PC-3 (cell line): ENCODE measurements around the gene SLC4A5. TPM values are rescaled to one million over a fixed set of nuclear protein-coding genes. Genes with fewer than 3 reads are reported as not detected.

ENCODE experiments used
- ATAC-seq: fragments of 200-7000 bp; cut with Tn5 transposase; 2 replicates; pipeline ENCODE4 v1.9.1; 2020; ENCODE audit warnings: mild to moderate bottlenecking, moderate library complexity
- BruUV-seq: library from RNA; stranded (reverse); fragments of 400-500 nt; replicated peaks from 2 replicates; lab custom pipeline; 2021; lab: Mats Ljungman, UMichigan
- CTCF ChIA-PET: fragments of 300-600 bp; sonication (Branson Sonifier 250); formaldehyde crosslinking; loops from one replicate; lab custom pipeline; 2022; ENCODE audit warnings: antibody characterized with exemption; lab: Charles Lee
- POLR2A ChIA-PET: fragments of 300-600 bp; sonication (Branson Sonifier 250); formaldehyde crosslinking; loops from one replicate; lab custom pipeline; 2022; ENCODE audit warnings: antibody characterized with exemption; ENCODE audit not compliant: unreplicated experiment; lab: Charles Lee
- DNase-seq: peaks from one replicate; pipeline ENCODE4 v3.0.0-alpha.2; 2015
- H2AFZ ChIP-seq: fragments of 300-600 bp; sonication (generic); 2 replicates; pipeline ENCODE4 v1.6.0; 2016; ENCODE audit warnings: antibody characterized with exemption, low read length
- H3F3A ChIP-seq: fragments of 300-600 bp; sonication (generic); one replicate; pipeline ENCODE4 v1.6.0; 2017; ENCODE audit warnings: antibody characterized with exemption, low read length, control low read depth, mild to moderate bottlenecking; ENCODE audit not compliant: unreplicated experiment
- H3K27ac ChIP-seq: fragments of 300-600 bp; sonication (generic); 2 replicates; pipeline ENCODE4 v1.5.1; 2016; ENCODE audit warnings: mild to moderate bottlenecking, low read length
- H3K27me3 ChIP-seq: fragments of 300-600 bp; sonication (generic); 2 replicates; pipeline ENCODE4 v1.6.1; 2016; ENCODE audit warnings: low read length, mixed read lengths
- H3K36me3 ChIP-seq: fragments of 300-600 bp; sonication (generic); 2 replicates; pipeline ENCODE4 v1.6.1; 2016; ENCODE audit warnings: low read depth, mixed run types, low read length, mixed read lengths
- H3K4me1 ChIP-seq: fragments of 300-600 bp; sonication (generic); 2 replicates; pipeline ENCODE4 v1.5.1; 2016; ENCODE audit warnings: low read length; ENCODE audit not compliant: insufficient read depth
- H3K4me2 ChIP-seq: fragments of 300-600 bp; sonication (generic); 2 replicates; pipeline ENCODE4 v1.6.0; 2016; ENCODE audit warnings: low read length
- H3K4me3 ChIP-seq: fragments of 300-600 bp; sonication (generic); 2 replicates; pipeline ENCODE4 v1.5.1; 2016; ENCODE audit warnings: mild to moderate bottlenecking, low read length, mixed read lengths
- H3K79me2 ChIP-seq: fragments of 300-600 bp; sonication (generic); 2 replicates; pipeline ENCODE4 v1.6.1; 2017; ENCODE audit warnings: low read length, mixed read lengths
- H3K9ac ChIP-seq: fragments of 300-600 bp; sonication (generic); 2 replicates; pipeline ENCODE4 v1.6.0; 2016; ENCODE audit warnings: mild to moderate bottlenecking, low read length
- H3K9me2 ChIP-seq: fragments of 300-600 bp; sonication (generic); replicated peaks from 2 replicates; pipeline ENCODE4 v1.6.1; 2016; ENCODE audit warnings: mixed run types, low read length, mixed read lengths
- H3K9me3 ChIP-seq: fragments of 300-600 bp; sonication (generic); 2 replicates; pipeline ENCODE4 v1.6.1; 2016; ENCODE audit warnings: low read length, mixed read lengths
- H4K20me1 ChIP-seq: fragments of 300-600 bp; sonication (generic); 2 replicates; pipeline ENCODE4 v1.6.1; 2016; ENCODE audit warnings: low read length, mixed read lengths
- CTCF ChIP-seq: fragments of 300-600 bp; sonication (generic); conservative IDR thresholded peaks from 2 replicates; pipeline ENCODE4 v1.5.1; 2017; ENCODE audit warnings: antibody characterized with exemption, low read depth, mild to moderate bottlenecking, low read length
- EZH2 ChIP-seq: fragments of 300-600 bp; sonication (generic); IDR thresholded peaks from one replicate; pipeline ENCODE4 v1.6.1; 2017; ENCODE audit warnings: antibody characterized with exemption, mild to moderate bottlenecking, low read length; ENCODE audit not compliant: unreplicated experiment
- EZH2phosphoT487 ChIP-seq: fragments of 300-600 bp; sonication (generic); IDR thresholded peaks from 2 replicates; pipeline ENCODE4 v1.6.1; 2018; ENCODE audit warnings: mild to moderate bottlenecking, antibody characterized with exemption, low read length, borderline replicate concordance
- intact Hi-C: fragments of 100-400 bp; cut with micrococcal nuclease; formaldehyde crosslinking; loops from 2 replicates; pipeline ENCODE4 v1.9.0; 2023
- total RNA-seq: library from RNA; depleted of rRNA; stranded (reverse); fragments of >200 nt; gene quantifications from 2 replicates; pipeline ENCODE4 v1.2.3, GENCODE V29; 2014

The SLC4A5 gene
- total RNA-seq, 1 experiment from 2014 or later: 2.4 TPM

DNA sequence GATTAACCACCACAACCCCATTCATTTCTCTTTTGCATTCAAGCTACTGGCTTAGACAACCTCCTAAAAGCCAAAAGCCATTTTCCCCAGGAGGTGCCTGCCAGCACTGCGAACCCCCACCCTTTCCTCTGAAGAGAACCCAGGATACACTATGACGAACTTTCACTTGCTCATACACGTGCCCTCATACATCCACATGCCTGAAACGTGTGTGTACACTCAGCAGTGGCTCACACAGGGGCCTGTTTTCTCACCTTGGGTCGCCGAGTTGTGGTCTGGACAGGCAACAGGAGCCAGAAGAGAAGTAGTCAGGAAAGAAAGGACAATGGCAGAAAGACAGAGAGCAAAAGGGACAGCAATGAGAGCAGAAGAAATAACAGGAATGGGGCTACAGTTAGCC lies 29.5 kb upstream of the SLC4A5 start:
- no peak overlapping the region for H3K4me3 ChIP-seq
- H3K9ac ChIP-seq: no peak overlapping the region
- H3K9me2 ChIP-seq: no peaks in the 10 kb centered on the region
- H3K4me1 ChIP-seq: no peaks in the 10 kb centered on the region
- no peaks in the 10 kb centered on the region for H3K79me2 ChIP-seq
- H3K9me3 ChIP-seq: no peaks in the 10 kb centered on the region
- no peaks in the 10 kb centered on the region for H4K20me1 ChIP-seq
- no peak overlapping the region for H2AFZ ChIP-seq
- intact Hi-C loops: no loop called here
- ATAC-seq (no peak), DNase-seq (no peak)
- no TSS peak for BruUV-seq
- H3K4me2 ChIP-seq: no peak overlapping the region
- ChIA-PET POLR2A (interaction anchor here (0.6 kb wide), 1 partner anchor 53 kb away, joined by 5 read pairs; no protein-coding TSS in a partner anchor), CTCF (no interaction called here)
- H3K27me3 ChIP-seq: no peaks in the 10 kb centered on the region
- no peaks in the 10 kb centered on the region for H3F3A ChIP-seq
- H3K27ac ChIP-seq: no peak overlapping the region
- peaks cover 17% of the 10 kb centered on the region for H3K36me3 ChIP-seq
- TF ChIP-seq CTCF: no peak
- TF ChIP-seq EZH2: no peak
- TF ChIP-seq EZH2phosphoT487: no peak

DNA sequence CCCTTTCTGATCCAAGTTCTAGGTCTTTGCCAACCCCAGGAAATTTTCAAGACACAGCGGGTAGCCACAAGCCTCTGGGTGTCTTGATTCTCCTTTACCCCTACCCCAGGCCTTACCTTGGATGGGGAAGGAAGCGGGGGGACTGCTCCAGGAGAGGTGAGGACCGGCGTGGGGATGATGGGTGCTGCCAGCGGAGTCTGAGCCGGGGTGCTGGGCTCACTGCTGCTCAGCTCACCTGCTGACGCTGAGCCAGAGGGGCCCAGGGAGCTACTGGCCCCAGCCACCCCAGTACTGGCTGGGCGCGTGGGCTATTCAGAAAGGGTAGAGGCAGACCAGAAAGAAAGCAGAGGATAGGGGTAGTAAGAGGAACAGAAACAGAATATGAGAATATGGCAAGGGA lies 28.2 kb upstream of the SLC4A5 start:
- H2AFZ ChIP-seq: no peak overlapping the region

More for the DNA sequence above, 28.2 kb upstream of the SLC4A5 start:
- BruUV-seq: no TSS peak
- Histone ChIP-seq H3F3A (no peaks in the 10 kb centered on the region), H3K4me2 (no peak overlapping the region), H3K9me3 (no peaks in the 10 kb centered on the region), H4K20me1 (no peaks in the 10 kb centered on the region), H3K9me2 (no peaks in the 10 kb centered on the region), H3K4me1 (no peaks in the 10 kb centered on the region), H3K79me2 (no peaks in the 10 kb centered on the region), H3K27me3 (no peaks in the 10 kb centered on the region), H3K9ac (no peak overlapping the region), H3K27ac (no peak overlapping the region), H3K36me3 (peaks cover 27% of the 10 kb centered on the region), H3K4me3 (no peak overlapping the region)
- TF ChIP-seq CTCF (no peak), EZH2phosphoT487 (no peak), EZH2 (no peak)
- DNase-seq (no peak), ATAC-seq (no peak)
- intact Hi-C loops: no loop called here
- ChIA-PET CTCF (no interaction called here), POLR2A (no interaction called here)
